ENCODE measurements around the gene NXT1.
"Not testable (repeated sequence)": the region's sequence is repeated elsewhere in the genome, so short reads cannot be mapped to it uniquely, and the experiment has no call there.

NXT1 gene

DNA sequence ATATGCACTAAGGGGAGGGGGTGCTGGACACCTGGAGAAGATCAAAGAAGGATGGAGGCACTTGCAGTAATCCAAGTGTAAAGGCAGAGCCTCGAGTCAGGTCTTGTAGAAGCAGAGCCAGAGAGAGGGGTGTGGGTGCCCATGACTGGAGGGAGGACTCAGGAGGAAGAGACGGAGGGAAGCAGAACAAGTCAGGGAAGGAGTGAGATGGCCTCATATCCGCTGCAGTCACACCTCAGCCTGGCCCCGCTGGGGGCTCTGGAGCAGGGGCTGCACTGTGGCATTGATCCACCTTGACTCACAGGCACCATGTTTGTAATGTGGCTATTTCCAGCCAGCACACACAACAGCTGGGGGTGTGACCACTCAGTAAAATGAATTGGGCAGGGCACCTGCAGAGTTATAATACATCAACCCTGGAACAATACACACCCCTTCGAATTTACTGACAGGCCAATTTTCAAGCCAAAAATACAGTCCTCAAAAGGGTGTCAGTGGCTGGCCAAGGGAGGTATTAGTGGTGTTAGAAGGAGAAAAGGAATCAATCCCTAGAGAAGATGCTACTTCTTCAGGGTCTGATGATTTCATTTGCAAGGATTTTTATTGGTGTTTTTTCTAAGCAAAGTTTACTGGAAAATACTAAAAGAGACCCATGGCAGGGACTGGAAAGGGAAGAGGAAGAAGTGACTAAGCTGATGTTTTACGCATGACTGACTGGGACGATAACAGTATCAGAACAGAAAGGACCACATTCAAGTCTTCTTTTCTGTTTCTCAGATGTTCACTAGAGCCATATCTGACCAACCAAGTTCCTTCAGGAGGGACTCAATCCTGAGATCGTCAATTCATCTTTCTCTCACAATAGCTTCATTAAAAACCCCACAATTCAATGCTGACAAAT, 18.9 kb upstream of the NXT1 start:
- DNase-seq: no peak

DNA sequence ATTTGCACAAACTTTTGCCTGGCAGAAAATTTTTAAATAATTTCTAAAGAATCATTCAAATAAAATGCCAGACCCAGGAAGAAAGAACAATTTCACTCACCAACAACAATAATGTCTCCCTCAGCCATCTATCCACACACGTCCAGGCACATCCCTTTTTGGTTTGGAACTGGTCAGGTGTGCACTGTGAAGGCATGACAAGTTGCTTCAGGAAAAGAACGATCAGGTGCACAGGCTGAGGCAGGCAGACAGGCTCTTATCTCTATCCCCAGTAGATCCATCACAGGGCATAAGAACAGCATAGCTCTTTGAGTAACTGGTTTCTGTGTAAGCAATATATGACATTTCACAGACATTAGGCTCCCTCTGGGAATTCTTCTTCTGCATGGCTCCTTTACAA, 18.1 kb upstream of the NXT1 start:
- DNase-seq: no peak

DNA sequence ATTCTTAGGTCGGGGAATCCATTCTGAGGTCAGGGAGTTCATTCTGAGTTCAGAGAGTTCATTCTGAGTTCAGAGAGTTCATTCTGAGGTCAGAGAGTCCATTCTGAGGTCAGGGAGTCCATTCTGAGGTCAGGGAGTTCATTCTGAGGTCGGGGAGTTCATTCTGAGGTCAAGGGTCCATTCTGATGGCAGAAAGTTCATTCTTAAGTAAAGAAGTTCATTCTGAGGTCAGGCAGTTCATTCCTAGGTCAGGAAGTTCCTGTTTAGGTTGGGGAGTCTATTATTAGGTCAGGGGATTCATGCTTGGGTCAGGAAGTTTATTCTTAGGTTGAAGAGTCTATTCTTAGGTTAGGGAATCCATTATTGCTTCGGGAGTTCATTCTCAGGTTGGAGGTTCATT, 16.5 kb upstream of the NXT1 start:
- no peak for DNase-seq

DNA sequence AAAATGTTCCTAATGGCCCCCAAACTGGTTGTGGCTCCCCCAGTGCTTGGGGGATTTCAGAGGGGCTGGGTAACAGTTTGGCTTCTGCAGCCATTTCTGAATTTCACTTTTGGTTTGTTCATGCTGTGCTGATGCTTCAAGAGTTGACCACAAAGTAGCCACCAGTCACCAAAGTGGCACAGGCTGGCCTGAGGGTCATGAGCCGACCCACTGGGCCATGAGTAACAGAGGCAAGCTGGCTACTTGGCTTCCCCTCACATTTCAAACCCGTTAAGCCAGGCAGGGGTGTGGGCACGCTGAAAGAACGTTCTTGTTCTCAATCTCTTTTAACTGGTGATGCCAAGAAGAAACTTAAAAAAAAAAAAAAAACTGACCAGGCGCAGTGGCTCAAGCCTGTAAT, 15.1 kb upstream of the NXT1 start:
- no peak for DNase-seq

DNA sequence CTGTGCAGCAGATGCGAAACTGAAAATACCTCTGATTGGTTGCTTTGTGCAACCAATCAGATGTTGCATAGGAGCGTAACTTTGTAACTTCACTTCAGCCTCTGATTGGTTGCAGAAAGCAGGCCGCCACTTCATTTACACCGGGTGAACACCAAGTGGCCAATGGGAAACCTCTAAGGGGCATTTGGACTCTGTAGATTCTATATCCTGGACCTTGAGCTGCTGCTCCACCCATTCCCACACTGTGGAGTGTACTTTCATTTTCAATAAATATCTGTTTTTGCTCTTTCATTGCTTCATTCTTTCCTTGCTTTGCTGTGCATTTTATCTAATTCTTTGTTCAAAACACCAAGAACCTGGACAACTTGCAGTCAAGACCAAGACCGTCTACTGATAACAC, 14.1 kb upstream of the NXT1 start:
- no peak for DNase-seq

DNA sequence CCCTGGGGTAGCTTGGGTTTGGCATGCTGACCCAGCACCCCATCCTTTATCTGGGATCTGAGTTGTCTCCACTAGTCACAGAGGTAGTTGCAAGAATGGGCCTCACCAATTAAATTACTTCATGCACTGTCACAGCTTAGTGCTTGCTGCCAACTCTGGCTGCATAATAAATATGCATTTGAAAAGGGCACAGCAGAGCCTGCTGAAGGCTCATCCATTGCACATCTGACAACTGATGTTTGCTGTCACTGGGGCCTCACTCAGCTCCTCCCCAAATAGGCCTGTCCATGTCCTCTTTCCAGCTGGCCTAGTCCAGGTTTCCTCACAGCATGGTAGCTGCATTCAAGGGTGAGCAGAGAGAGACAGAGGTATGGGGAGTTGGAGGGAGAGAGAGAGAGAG, 13.3 kb upstream of the NXT1 start:
- no peak for DNase-seq

DNA sequence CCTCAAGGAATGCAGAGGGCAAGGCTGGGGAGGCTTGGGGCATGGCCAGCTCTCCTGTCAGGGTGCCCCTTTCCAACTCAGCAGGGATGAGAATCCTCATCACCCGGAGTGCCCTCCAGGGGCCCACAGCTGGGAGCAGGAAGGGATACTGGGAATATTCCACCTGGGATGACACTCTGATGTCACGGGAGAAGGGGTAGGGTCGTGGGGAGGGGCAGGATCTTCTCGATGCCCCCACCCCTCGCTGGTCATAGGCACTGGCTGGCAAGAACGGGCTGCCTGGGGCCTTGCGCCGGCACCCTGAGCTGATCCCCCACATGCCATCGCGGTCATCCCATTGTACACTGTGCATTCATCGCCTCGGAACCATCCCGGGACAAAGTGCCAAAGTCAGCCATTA, 10.6 kb upstream of the NXT1 start:
- DNase-seq: no peak

DNA sequence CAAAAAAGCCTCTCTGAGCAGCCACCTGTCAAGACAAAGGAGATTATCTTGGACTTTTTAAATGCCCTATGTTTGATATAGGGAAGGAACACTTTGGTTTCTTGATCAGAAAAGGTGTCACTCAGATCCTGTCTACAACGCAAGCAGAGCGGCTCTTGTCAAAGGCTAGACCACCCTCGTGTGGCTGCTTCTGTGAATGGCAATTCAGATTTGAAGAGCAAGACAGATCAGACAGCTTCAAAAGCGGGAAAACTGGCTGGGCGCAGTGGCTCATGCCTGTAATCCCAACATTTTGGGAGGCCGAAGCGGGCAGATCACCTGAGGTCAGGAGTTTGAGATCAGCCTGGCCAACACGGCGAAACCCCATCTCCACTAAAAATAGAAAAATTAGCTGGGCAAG, 10.1 kb upstream of the NXT1 start:
- peak; percentile 50 for DNase-seq

DNA sequence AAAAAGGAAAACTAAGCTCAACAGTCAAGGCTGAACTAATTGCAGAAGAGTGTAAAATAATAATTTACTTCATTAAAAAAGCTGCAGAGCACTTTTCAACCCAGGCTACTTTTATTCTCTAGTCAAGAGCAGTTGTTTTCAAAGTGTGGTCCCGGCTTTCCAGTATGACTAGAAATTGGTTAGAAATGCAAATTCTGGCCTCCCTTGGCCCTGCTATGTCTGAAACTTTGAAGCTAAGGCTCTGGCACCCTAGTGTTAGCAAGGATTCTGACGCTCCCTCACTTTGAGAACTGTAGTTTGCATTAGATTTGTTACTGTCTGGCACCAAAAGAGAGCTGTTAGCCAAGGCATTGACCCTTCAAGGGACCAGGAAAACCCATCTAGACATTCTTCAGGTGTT, 9.5 kb upstream of the NXT1 start:
- DNase-seq: no peak

DNA sequence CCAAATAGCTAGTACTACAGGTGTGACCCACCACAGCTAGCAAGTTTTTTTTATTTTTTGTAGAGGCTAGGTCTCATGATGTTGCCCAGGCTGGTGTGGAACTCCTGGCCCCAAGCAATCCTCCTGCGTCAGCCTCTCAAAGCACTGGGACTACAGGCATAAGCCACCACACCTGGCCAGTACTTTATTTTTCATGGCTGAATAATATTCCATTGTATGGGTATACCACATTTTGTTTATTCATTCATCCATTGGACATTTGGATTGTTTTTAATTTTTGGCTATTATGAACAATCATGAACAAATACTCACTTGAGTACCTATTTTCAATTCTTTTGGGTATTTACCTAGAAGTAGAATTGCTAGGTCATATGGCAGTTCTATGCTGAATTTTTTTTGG, 7.0 kb upstream of the NXT1 start:
- DNase-seq: no peak

DNA sequence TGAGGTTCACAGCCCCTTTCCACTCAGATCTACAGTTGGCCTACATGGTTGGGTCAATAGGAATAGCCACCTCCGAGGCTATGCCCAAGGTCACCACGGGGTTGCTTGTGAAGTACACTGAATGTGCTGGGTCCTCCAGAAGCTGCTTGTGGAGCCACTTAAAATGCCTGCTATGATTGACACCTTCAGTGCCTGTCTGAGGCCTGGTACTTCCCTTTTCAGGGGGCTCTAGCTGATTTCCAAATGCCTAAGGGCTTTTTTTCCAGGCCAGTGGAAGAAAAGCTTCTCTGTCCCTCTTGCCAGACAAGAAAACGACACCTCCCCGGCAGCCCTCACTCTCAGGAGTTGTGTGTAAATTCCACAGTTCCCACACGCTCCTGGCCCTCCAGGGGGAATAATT, 6.3 kb upstream of the NXT1 start:
- DNase-seq: no peak

DNA sequence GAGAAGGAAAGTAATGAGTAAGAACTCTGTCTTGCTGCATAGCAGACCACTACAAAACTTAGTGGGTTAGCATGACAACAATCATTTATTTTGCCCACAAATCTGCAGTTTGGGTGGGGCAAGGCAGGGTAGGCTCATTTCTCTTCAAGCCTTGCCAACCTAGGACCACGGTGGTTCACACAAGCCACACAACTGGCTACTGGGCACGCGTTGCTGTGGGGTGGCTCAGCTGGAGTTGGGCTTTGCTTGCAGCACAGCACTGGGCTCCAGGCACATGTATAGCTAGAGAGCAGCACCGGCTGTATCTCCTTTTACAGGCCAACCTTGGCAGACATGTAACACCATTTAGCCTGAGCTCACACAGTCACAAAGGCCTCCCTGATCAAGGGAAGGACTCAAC, 4.6 kb upstream of the NXT1 start:
- no peak for DNase-seq

DNA sequence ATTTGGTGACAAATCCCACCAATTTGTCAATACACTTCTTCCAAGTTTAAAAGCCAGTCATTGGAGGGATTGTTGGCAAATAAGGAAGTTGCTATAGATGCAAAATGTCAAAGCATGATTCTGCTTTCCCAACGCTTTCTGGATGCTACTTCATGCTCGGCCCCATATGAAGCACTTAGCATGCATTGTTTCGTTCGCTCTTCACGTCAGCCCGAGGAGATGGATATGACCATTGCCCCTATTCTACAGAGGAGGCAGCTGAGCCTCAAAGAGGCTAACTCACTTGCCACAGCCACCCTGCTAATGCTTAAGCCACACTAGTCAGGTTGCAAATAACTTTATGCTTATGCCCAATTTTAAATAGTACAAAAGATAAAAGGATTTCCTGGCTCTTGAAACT, 2.8 kb upstream of the NXT1 start:
- DNase-seq: no peak

DNA sequence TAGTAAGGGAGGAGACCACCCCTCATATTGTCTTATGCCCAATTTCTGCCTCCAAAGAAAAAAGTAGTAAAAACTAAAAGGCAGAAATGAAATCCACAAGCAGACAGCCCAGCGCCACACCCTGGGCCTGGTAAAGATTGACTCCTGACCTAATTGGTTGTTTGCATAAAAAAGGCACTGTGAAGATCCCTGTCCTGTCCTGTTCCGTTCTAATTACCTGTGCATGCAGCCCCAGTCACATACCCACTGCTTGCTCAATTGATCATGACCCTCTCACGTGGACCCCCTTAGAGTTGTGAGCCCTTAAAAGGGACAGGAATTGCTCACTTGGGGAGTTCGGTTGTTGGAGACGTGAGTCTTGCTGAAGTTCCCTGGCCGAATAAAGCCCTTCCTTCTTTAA, 2.1 kb upstream of the NXT1 start:
- DNase-seq: not testable (repeated sequence)

DNA sequence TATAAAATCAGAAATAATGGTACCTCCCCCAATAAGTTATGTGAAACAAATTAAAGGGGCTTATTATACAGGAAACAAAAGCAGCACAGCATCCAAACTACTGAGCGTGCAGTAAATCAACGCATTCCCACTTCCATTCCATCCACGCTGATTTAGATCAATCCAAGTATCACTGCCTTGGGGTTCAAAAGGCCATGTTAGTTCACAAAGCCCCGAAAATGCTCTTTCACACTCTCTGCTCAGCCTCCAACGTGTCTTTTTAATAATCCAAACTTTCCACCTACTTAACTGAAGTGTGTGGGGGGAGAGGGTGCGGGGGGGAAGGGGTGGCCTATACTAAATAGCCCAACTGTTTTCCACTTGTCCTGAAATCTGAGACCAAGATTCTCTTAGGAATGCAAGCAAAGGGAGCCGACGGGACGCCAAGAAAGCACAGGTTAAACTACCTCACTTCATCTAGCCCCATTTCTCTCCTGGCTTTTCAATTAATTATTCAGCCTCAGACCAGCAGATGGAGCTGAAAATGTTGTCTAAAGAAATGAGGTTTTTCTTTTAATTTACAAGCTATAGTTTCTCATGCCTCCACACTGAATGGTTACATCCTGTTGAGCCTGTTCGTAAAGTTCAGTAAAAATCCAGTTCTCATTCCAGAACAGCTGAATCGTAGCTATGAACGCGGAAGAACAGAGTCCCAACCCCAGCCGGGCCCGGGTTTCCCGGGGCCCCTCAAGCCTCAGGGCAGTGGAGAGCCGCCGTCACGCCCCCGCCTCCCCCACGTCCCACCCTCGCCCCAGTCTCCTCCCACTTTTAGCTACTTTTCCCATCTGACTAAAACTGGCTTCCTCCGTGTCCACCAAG, 1.0 kb upstream of the NXT1 start:
- DNase-seq: no peak

DNA sequence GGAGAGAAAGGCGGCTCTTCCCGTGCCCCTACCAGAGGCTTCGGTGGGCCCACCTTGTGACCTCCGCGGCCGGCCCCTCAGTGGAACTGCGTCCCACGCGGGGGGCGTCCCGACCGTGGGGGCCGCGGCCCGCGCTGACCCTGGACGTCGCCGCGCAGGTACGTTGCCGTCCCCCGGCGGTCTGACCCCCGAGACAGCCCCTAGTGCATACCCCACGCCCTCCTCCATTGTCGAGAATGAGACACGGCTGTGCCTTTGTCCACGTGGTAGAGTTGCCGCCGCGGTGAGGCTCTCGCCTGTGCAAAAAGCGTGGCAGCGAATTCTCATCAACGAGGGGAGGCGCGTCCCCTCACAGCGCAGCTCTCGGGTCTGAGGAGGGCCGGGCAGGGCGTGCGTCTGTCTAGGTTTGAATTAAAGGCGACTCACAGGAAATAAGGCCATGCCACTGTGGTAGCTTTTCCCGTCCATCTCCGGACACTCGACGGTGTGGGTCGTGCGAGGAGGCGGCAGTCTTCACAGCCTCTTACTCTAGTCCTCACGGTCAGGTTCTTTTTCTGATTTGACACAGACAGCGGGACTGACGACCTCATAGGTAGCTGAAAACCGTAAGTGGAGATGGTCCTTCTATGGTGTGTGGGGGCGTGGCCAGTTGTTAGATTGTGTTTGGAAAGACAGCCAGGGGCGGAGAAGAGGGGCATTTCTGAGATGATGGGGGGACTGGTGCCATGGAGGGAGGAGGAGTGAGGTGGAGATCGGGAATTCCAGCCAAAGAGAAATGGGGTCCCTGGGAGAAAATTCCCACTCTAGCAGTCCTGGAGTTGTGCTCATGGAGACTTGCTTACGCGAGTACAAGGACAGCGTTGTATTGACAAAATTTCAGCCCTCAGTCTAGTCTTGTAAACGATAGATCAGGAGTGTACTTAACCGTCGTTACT, 580 bp downstream of the NXT1 start:
- peak; percentile 74 for DNase-seq

DNA sequence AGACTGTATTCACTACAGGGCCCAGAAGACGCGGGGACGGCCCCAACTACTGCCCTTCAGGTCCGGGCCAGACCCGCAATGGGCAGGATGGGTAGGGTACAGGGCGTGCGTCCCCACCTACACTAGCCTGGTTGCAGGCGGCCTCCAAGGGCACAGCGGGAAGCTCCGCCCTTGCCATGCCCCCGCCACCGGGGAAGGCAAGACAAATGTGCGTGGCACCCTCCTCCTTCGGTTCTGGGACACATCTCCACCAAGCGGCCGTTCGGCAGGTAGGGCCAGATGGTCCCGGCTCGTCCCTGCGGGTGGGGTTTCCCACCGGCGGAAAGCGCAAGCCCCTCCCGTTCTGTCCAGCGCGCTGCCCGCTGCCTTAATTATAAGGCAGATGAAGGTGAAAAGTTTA, 5.6 kb downstream of the NXT1 start:
- no peak for DNase-seq

DNA sequence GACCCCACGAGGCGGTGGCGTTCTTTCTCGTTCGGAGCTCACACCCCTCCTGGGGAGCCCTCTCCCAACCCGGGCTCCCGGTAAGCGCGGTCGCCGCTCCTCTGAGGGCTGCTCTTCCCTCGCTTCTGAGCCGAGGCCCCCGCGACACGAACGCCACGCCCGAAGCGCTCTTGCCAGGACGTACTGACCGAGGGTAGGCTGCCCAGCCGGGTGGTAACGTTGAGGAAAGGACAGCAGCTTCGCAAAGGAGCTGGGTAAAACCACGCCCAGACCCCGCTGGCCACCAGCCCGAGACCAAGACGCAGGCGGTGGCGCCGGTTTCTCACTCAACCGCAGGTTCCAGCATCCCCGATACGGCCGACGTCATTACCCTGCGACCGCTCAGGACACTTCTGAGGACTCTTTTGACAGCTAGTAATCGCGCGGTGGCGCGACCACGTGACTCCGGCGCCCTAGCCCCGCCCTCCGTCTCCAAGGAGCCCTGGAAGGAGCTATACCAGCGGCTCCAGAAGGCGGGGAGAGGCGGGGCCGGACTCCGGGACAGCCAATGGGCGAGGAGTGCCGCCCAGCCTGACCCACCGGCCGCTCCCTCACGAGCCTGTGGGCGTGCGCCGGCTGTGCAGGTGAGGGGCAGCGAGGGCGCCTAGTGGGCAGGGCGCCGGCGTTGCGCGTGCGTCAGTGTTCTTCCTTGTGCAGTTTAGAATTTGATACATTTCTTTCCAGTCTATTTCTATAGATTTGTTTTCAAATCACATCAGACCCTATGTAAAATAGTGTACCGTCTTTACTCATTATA, 7.4 kb downstream of the NXT1 start:
- DNase-seq: peak; percentile 100

DNA sequence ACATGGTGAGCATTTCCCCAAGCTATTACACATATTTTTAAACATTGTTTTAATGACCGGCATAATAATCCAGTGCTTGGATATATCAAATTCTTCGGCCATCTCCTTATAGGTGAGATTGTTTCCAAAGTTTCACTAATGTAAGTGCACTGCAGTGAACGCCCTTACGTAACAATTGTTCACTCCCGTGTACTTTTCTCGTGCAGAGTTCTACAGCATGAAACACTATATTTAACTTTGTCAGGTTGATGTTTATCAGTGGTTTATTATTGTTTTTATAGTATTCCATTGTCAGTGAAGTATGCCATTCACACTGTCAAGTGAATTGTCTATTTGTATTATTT, 7.9 kb downstream of the NXT1 start:
- DNase-seq: no peak

DNA sequence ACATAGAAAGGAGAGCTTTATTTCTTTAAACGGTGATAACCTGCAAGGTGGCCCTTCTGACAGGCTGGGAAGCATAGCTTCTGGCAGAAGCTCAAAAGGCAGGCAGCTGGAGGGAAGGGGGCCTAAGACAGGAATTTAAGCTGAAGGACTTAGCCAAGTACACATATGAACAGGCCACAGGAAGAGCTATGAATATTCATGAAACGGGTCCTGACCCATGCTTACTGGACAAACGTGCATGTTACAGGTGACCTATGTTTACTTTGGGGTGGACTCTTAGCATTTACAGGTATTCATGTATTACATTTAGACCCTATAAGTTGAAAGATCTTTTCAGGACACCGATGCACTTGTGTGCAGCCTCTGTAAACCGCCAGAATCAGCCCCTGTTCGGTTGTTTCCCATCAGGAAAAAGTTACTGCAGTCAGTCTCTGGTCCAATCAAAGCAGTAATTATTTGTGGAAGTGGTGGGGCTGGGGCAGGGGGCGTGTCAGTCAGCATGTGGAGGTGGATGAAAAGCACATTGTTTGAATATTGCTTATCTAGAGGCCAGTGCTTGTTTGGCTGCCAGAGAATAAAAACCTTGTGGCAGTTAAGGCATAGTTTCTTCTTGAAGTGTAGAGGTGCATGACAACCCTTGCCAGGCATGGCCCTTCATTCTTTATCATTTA, 8.5 kb downstream of the NXT1 start:
- DNase-seq: no peak

DNA sequence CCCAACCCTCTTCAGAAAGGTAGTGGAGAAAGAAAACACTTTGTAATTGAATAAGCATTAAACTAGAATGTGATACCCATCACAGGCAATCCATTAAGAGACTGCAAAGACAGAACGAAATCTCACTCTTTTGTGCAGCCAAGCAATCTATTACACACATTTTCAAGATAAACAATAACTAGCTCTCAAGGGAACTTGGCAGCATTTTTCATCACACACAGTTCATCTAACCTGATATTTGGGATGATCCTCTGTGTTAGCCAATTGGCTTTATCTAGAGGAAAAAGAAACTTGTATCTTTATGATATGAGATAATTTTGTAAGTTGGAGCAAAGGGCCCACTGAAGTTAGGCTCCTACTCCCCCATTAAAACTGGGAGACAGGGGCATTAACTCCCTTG, 9.9 kb downstream of the NXT1 start:
- DNase-seq: no peak

DNA sequence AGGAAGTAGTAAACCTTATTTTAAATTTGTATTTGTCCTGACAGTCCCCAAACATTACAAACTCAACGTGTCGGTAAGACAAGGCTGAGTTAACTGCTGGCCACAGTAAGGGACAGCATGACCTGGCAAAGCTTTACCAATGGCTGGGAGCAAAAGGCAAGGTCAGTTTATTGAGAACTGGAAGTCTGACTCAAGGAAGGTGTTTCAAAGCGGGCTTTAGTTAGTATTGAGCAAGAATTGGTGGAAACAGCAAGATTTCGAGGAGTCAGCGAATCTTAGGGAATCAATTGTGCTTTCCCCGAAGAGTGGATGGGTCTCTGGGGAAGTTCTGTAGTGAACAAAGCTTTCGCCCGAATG, 10.5 kb downstream of the NXT1 start:
- DNase-seq: no peak
